ENCODE measurements around the gene GCN1. TPM values are rescaled to one million over a fixed set of nuclear protein-coding genes. Genes with fewer than 3 reads are reported as not detected.
A peak's percentile ranks its signal among the peaks of the same experiment; 100 is the strongest.

Gene GCN1
- total RNA-seq, 1 experiment from 2014 or later: 181 TPM

- TF ChIP-seq NFYB (CRISPR knock-in tag; conservative IDR thresholded peaks at IDR 0.05; ENCODE audit: low read depth) (no peak), MLX (CRISPR knock-in tag; IDR thresholded peaks at IDR 0.05) (no peak), GABPB1 (CRISPR knock-in tag; IDR thresholded peaks at IDR 0.05) (no peak)
- Mint-ChIP-seq H3K4me1 (peaks cover 15% of the 10 kb centered on the region), H3K9me3 (no peaks in the 10 kb centered on the region), H3K27me3 (ENCODE audit: low read depth) (no peaks in the 10 kb centered on the region), H3K4me3 (no peak overlapping the region), H3K36me3 (peaks cover 77% of the 10 kb centered on the region), H3K27ac (peak overlapping the region; percentile 49; the same call in 1 of the 2 replicates)
- no peak for DNase-seq (ENCODE audit: low spot score)
- ChIA-PET CTCF (no interaction called here), POLR2A (no interaction called here)
- ATAC-seq: no peak
These were observed 64.5 kb downstream of the GCN1 start for GRCh38 chr12:120130011-120130410.

- no peak overlapping the region for H3K4me3 Mint-ChIP-seq
- DNase-seq (ENCODE audit: low spot score): no peak
- H3K4me1 Mint-ChIP-seq: peaks cover 17% of the 10 kb centered on the region
- no peaks in the 10 kb centered on the region for H3K9me3 Mint-ChIP-seq
- H3K36me3 Mint-ChIP-seq: peaks cover 44% of the 10 kb centered on the region
- peak; percentile 21; the same call in 1 of the 2 replicates for ATAC-seq
- H3K27me3 Mint-ChIP-seq (ENCODE audit: low read depth): no peaks in the 10 kb centered on the region
- peak overlapping the region; percentile 90 for H3K27ac Mint-ChIP-seq
- CTCF ChIA-PET: interaction anchor here (0.6 to 1.3 kb wide), 5 partner anchors 10 to 459 kb away, joined by 3 to 5 read pairs (median 3); partner anchors contain the start of genes PRKAB1, PXN and RAB35
- no peak for TF ChIP-seq ATF6 (CRISPR knock-in tag; IDR thresholded peaks at IDR 0.05)
- no peak for TF ChIP-seq ZNF532 (CRISPR knock-in tag; IDR thresholded peaks at IDR 0.05; ENCODE audit: borderline replicate concordance)
- no peak for TF ChIP-seq ZNF317 (CRISPR knock-in tag; IDR thresholded peaks at IDR 0.05; ENCODE audit: borderline replicate concordance, low read depth)
- TF ChIP-seq ZNF396 (CRISPR knock-in tag; IDR thresholded peaks at IDR 0.05; ENCODE audit: borderline replicate concordance): no peak
- no peak for TF ChIP-seq ESRRA (CRISPR knock-in tag; IDR thresholded peaks at IDR 0.05; ENCODE audit: borderline replicate concordance)
- TF ChIP-seq E2F4 (CRISPR knock-in tag; IDR thresholded peaks at IDR 0.05; ENCODE audit: borderline replicate concordance, low read depth): no peak
- TF ChIP-seq IRF2 (CRISPR knock-in tag; IDR thresholded peaks at IDR 0.05; ENCODE audit: borderline replicate concordance, low read depth): no peak
- TF ChIP-seq ZNF671 (CRISPR knock-in tag; IDR thresholded peaks at IDR 0.05): no peak
- TF ChIP-seq ZNF263 (CRISPR knock-in tag; IDR thresholded peaks at IDR 0.05; ENCODE audit: low read depth): no peak
- TF ChIP-seq, protein P1, sequence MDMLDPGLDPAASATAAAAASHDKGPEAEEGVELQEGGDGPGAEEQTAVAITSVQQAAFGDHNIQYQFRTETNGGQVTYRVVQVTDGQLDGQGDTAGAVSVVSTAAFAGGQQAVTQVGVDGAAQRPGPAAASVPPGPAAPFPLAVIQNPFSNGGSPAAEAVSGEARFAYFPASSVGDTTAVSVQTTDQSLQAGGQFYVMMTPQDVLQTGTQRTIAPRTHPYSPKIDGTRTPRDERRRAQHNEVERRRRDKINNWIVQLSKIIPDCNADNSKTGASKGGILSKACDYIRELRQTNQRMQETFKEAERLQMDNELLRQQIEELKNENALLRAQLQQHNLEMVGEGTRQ (CRISPR knock-in tag; IDR thresholded peaks at IDR 0.05): no peak
- POLR2A ChIA-PET: interaction anchor here (1.2 kb wide), 1 partner anchor 9 kb away, joined by 3 read pairs; no protein-coding TSS in a partner anchor
These were observed 67.9 kb downstream of the GCN1 start for GRCh38 chr12:120126635-120127005.
